Erythroblast (primary cell): ENCODE data around the gene UBE2I.

Experiments used
- DNase-seq, 2 experiments: peaks; one replicate each; lab custom pipeline; 2025; lab: John Stamatoyannopoulos, UW
- GATA1 ChIP-seq: IDR thresholded peaks from 2 replicates; pipeline ENCODE4 v1.6.1; 2011; ENCODE audit warnings: low read depth, mild to moderate bottlenecking, control low read depth, low read length, moderate library complexity
- POLR2A ChIP-seq: IDR thresholded peaks from 2 replicates; pipeline ENCODE4 v1.6.1; 2011; ENCODE audit warnings: mild to moderate bottlenecking, low read length

UBE2I gene

DNA sequence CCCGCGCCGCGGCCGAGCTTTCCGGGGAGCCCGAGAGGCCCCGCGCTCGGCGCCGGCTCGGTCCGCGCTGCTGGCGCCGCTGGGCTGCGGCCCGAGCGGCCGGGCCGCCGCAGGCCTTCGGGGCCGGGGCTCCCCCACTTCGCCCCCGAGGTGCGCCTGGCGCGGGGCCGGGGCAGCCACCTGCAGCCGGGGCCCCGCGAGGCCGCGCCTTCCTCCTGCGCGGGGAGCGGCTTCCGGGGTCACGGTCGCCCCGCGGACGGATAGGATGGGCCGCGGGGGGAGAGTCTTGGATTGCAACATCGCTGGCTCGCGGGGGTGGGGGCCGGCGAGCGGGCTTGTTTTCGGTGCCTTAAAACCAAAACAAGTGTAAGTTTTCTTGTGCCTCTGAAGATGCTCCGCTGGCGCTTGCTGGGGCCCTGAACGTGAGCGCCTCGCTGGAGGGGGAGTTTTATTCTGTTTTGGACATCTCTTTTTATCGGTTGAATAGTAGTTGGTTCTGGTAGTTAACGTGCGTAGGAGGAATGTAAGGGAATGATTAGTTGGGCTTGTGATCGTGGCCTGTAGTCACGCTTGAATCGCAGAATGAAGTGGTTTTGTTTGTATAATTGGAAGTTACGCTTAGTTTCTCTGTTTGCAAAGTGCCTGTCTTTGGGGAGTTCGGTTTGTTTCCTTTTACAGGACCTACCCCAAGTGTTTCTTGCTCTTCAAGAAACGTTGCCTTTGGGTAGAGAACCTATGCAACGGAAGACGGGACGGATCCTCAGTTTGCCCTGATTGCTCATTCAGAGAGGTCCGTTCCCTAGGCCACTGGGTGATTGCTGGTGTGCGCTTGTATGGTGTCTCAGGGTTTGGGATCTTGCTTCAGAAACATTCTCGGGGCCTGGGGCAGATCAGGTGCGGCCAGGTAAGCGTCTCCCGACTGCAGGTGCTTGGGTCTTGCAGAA is 724 bp downstream of the UBE2I start:
- peak; percentile 77 to 82 for DNase-seq
- TF ChIP-seq POLR2A (no peak), GATA1 (no peak)

GRCh38 chr16:1310832-1311200 is 1.4 kb downstream of the UBE2I start:
- no peak for TF ChIP-seq GATA1
- no peak for TF ChIP-seq POLR2A
- DNase-seq, result peak; percentile 47 to 55

DNA sequence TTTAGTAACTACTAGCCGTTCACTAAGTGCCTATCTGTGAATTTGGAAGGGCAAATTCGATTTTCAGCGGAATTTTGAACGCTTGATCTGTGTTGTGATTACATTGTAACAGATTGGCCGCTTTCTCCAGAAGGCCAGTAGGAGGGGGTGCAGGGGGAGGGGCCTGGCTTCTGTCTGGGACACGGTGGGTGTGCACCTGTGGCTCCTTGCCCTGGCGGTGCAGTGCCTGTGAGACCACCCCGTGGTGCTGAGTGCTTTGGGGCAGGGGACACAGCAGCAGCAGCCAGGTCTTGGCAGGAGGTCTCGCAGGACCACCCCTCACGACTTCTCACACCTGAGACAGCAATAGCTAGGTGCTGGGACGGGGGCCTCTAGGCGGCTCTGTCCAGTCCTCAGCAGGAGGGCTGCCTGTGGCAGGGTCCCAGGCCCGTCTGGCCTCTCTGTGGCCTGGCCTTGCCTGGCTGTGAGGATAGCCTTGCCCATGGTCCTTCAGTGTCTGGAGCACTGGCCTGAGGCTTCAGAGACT is 1.8 kb downstream of the UBE2I start:
- peak; percentile 47 to 55 for DNase-seq
- TF ChIP-seq POLR2A, result no peak
- TF ChIP-seq GATA1, result no peak

- TF ChIP-seq GATA1 (no peak), POLR2A (no peak)
- DNase-seq, result peak; percentile 50 to 53
Measured at GRCh38 chr16:1311738-1312466, 2.5 kb downstream of the UBE2I start.

GRCh38 chr16:1312467-1312816 is 3.0 kb downstream of the UBE2I start:
- TF ChIP-seq GATA1, result no peak
- no peak for TF ChIP-seq POLR2A
- no peak for DNase-seq

GRCh38 chr16:1312903-1313302 is 3.5 kb downstream of the UBE2I start:
- DNase-seq, result no peak
- TF ChIP-seq GATA1 (no peak), POLR2A (no peak)

GRCh38 chr16:1313721-1314369 is 4.4 kb downstream of the UBE2I start:
- no peak for DNase-seq
- TF ChIP-seq GATA1 (no peak), POLR2A (no peak)

DNA sequence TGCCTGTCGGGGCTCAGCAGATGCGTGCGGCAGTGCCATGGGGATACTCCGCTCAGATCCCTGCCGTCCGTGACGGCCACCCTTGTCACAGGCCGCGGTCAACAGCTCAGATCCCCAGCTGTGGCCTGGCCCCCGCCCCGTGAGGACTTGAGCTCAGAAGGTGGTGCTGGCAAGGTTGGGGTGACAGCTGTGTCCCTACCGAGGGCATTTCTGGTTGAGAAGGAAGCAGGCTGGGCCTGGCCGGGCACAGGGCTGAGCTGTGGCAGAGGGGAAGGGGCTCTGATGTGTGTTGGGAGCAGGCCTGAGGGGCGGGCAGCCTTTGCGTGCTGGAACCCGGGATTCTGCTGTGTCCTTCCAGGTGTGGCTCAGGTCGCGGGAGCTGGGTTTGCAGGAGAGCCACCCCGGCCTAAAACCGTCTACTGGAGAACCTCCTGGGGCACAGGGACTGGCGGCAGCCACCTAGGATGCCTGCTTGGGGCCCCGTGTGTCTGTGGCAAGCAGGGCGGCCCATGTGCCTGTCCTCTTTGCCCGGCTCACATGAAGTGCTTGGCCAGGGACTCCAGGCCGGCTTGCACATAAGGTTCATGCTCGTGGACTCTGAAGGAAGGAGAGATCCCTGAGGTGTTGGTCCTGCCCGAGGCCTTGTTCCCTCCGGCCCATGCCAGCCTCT is 5.1 kb downstream of the UBE2I start:
- no peak for TF ChIP-seq GATA1
- DNase-seq, result no peak

DNA sequence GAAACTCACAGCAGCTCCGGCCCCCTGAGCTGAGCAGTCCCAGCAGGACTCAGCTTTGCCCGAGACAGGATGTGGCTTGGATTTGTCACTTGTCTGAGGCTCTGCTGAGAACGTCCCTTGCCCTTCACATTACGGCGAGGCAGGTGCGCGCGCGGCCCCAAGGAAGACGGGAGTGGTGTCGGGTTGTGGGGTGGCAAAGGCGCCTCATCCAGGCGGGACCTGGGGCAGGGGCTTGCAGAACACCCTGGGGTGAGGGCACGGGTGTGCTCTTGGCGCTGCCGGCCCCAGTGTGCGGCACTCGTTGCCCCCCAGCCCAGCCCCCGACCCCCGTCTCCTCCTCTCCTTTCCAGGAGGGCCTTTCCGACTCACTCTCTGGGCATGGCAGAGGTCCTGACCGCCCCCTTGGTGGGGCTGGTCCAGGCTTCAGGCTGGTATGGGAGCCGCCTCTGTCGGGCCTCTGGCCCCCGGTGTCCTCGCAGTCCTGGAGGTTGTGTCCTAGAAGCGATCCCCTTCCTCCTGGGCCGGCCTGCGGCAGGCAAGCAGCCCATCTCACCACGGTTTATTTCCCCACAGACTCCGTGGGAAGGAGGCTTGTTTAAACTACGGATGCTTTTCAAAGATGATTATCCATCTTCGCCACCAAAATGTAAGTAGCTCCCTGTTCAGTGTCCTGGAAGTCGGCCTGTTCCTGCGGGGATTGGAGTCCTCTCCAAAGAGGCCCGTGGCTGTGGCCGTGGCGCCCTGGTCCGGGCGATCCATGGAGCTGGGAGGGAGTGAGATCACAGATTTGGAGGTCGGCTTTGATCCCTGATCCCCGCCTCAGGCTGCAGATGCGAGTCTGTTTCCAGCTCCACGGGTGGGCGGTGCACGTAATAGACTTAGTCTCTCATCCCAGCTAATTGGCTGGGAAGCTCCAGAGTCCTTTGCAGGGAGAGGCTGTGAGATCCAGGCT is 5.9 kb downstream of the UBE2I start:
- TF ChIP-seq GATA1 (no peak), POLR2A (no peak)
- DNase-seq, result no peak

DNA sequence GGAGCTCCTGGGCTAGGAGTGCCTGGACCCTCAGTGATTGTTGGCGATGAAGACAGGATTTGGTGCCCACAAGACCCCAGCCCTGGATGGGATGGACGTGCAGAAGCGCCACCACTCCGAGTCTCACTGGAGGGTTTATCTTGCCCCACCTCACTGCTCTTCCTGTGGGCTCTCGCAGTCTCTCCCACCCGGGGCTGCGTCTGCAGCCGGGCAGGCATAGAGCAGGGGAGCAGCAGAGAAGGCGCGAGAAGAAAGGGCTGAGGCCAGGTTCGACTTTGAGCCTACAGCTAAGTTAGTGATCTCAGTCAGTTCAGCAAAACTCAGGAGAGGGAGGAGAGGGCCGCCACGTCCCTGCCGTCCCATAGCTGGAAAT is 6.6 kb downstream of the UBE2I start:
- TF ChIP-seq POLR2A, result no peak
- no peak for TF ChIP-seq GATA1
- DNase-seq, result no peak

- TF ChIP-seq POLR2A (peak; percentile 11), GATA1 (no peak)
- DNase-seq, result no peak
Measured at GRCh38 chr16:1317479-1318267, 8.2 kb downstream of the UBE2I start.

DNA sequence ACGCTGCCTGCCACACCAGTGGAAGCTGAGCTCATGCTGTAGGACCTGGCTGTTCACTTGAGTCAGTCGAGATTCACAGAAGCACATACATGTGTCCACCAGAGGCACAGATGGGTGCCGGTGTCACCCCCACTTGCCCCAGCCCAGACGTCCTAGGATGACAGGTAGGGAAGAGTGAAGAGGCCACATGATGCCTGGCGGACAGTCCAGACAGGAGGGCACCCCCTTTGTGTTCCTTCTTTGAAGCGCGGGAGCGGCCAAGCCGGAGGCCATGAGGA is 8.8 kb downstream of the UBE2I start:
- no peak for DNase-seq
- TF ChIP-seq POLR2A, result no peak
- no peak for TF ChIP-seq GATA1
